Lower leg skin (tissue), 3 donors: Measurements from ENCODE around the gene OR1A1.
"Not testable (repeated sequence)": the region's sequence is repeated elsewhere in the genome, so short reads cannot be mapped to it uniquely, and the experiment has no call there.

ENCODE experiments used
- POLR2A ChIP-seq, 2 donors: fragments of 450-650 bp; IDR thresholded peaks; one replicate each; pipeline ENCODE4 v1.6.1; 2016 to 2017; ENCODE audit warnings: antibody characterized with exemption in 2 of 2, mild to moderate bottlenecking in 1 of 2, moderate library complexity in 1 of 2
- TF ChIP-seq, protein P1 (sequence below), 3 donors: fragments of 450-650 bp; IDR thresholded peaks; one replicate each; pipeline ENCODE4 v1.5.1; 2016; ENCODE audit warnings: antibody characterized with exemption in 3 of 3, mild to moderate bottlenecking in 3 of 3, moderate library complexity in 2 of 3

DNA sequence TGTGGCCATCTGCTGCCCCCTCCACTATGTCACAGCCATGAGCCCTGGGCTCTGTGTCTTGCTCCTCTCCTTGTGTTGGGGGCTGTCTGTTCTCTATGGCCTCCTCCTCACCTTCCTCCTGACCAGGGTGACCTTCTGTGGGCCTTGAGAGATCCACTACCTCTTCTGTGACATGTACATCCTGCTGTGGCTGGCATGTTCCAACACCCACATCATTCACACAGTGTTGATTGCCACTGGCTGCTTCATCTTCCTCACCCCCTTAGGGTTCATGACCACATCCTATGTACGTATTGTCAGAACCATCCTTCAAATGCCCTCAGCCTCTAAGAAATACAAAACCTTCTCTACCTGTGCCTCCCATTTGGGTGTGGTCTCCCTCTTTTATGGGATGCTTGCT lies 33.6 kb downstream of the OR1A1 start:
- TF ChIP-seq, protein P1, sequence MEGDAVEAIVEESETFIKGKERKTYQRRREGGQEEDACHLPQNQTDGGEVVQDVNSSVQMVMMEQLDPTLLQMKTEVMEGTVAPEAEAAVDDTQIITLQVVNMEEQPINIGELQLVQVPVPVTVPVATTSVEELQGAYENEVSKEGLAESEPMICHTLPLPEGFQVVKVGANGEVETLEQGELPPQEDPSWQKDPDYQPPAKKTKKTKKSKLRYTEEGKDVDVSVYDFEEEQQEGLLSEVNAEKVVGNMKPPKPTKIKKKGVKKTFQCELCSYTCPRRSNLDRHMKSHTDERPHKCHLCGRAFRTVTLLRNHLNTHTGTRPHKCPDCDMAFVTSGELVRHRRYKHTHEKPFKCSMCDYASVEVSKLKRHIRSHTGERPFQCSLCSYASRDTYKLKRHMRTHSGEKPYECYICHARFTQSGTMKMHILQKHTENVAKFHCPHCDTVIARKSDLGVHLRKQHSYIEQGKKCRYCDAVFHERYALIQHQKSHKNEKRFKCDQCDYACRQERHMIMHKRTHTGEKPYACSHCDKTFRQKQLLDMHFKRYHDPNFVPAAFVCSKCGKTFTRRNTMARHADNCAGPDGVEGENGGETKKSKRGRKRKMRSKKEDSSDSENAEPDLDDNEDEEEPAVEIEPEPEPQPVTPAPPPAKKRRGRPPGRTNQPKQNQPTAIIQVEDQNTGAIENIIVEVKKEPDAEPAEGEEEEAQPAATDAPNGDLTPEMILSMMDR (IDR thresholded peaks at IDR 0.05), result not testable (repeated sequence)
- TF ChIP-seq POLR2A (IDR thresholded peaks at IDR 0.05), result not testable (repeated sequence)
